ENCODE data around the gene RNF223. TPM values are rescaled to one million over a fixed set of nuclear protein-coding genes. Genes with fewer than 3 reads are reported as not detected.

RNF223 gene
- total RNA-seq, 1 donor from 2014 or later, result not detected

DNA sequence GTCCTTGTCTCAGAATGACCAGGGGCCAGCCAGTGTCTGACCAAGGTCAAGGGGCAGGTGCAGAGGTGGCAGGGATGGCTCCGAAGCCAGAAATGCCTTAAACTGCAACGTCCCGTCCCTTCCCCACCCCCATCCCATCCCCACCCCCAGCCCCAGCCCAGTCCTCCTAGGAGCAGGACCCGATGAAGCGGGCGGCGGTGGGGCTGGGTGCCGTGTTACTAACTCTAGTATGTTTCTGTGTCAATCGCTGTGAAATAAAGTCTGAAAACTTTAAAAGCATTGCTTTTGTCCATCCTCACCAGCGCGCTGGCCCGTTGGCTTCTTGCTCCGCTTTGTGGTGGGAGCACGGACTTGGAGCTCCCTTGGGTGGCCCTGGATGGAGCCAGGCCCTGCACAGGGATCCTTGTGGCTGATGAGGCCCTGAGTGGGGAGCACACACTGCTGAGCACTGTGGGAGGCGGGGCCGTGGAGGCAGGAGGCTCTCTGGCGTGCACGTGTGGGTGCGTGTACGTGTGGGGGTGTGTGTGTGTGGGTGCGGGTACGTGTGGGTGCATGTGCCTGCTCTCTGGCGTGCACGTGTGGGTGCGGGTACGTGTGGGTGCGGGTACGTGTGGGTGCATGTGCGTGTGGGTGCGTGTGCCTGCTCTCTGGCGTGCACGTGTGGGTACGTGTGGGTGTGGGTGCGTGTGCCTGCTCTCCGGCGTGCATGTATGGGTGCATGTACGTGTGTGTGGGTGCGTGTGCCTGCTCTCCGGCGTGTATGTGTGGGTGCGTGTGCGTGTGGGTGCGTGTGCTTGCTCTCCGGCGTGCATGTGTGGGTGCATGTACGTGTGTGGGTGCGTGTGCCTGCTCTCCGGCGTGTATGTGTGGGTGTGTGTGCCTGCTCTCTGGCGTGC lies 18.0 kb downstream of the RNF223 start:
- Mint-ChIP-seq H3K4me3 (peak overlapping the region; percentile 54), H3K27ac (ENCODE audit: unreplicated experiment) (peak overlapping the region; percentile 43), H3K36me3 (ENCODE audit: low read depth) (peaks cover 11% of the 10 kb centered on the region), H3K4me1 (peaks cover 36% of the 10 kb centered on the region), H3K27me3 (ENCODE audit: low read depth) (peaks cover 27% of the 10 kb centered on the region), H3K9me3 (peaks cover 3% of the 10 kb centered on the region)
- TF ChIP-seq CTCF (conservative IDR thresholded peaks at IDR 0.05), result no peak
- DNase-seq (ENCODE audit: low read depth, low spot score), result no peak

DNA sequence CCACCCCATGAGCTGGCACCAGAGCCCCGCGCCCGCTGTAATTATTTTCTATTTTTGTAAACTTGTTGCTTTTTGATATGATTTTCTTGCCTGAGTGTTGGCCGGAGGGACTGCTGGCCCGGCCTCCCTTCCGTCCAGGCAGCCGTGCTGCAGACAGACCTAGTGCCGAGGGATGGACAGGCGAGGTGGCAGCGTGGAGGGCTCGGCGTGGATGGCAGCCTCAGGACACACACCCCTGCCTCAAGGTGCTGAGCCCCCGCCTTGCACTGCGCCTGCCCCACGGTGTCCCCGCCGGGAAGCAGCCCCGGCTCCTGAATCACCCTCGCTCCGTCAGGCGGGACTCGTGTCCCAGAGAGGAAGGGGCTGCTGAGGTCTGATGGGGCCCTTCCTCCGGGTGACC lies 19.1 kb downstream of the RNF223 start:
- Mint-ChIP-seq H3K9me3 (peaks cover 3% of the 10 kb centered on the region), H3K4me3 (no peak overlapping the region), H3K4me1 (peaks cover 36% of the 10 kb centered on the region), H3K36me3 (ENCODE audit: low read depth) (peaks cover 11% of the 10 kb centered on the region), H3K27me3 (ENCODE audit: low read depth) (peaks cover 17% of the 10 kb centered on the region), H3K27ac (ENCODE audit: unreplicated experiment) (no peak overlapping the region)
- DNase-seq (ENCODE audit: low read depth, low spot score), result no peak
- TF ChIP-seq CTCF (conservative IDR thresholded peaks at IDR 0.05), result no peak

- DNase-seq (ENCODE audit: low read depth, low spot score), result no peak
- Mint-ChIP-seq H3K27me3 (ENCODE audit: low read depth) (peaks cover 15% of the 10 kb centered on the region), H3K36me3 (ENCODE audit: low read depth) (peaks cover 11% of the 10 kb centered on the region), H3K4me1 (peaks cover 36% of the 10 kb centered on the region), H3K9me3 (peaks cover 3% of the 10 kb centered on the region), H3K4me3 (no peak overlapping the region), H3K27ac (ENCODE audit: unreplicated experiment) (no peak overlapping the region)
- no peak for TF ChIP-seq CTCF (conservative IDR thresholded peaks at IDR 0.05)
These were observed 19.9 kb downstream of the RNF223 start for GRCh38 chr1:1054099-1054700.

- no peak overlapping the region for H3K4me3 Mint-ChIP-seq
- peaks cover 3% of the 10 kb centered on the region for H3K9me3 Mint-ChIP-seq
- H3K27me3 Mint-ChIP-seq (ENCODE audit: low read depth), result peaks cover 11% of the 10 kb centered on the region
- DNase-seq (ENCODE audit: low read depth, low spot score), result no peak
- TF ChIP-seq CTCF (conservative IDR thresholded peaks at IDR 0.05), result no peak
- peaks cover 11% of the 10 kb centered on the region for H3K36me3 Mint-ChIP-seq (ENCODE audit: low read depth)
- peaks cover 33% of the 10 kb centered on the region for H3K4me1 Mint-ChIP-seq
- no peak overlapping the region for H3K27ac Mint-ChIP-seq (ENCODE audit: unreplicated experiment)
These were observed 20.4 kb downstream of the RNF223 start for GRCh38 chr1:1053682-1054081.

DNA sequence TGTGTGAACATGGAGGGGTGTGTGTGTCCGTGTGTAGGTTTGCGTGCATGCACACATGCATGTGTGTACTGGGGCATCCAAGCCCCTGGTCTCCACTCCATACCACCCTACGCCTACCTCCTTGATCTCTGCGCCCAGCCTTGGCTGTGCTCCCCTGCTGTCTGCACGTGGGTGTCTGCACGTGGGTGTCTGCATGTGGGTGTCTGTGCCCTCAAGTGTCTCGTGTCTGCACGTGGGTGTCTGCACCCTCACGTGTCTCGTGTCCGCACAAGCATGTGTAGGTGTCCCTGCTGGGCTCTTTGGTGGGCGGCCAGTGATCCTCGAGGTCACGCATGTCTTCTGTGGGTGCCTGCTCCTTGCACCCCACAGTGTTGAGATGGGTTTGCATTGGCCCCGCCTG lies 21.1 kb downstream of the RNF223 start:
- H3K27me3 Mint-ChIP-seq (ENCODE audit: low read depth), result peaks cover 5% of the 10 kb centered on the region
- H3K27ac Mint-ChIP-seq (ENCODE audit: unreplicated experiment), result no peak overlapping the region
- H3K4me1 Mint-ChIP-seq, result peaks cover 26% of the 10 kb centered on the region
- no peak for TF ChIP-seq CTCF (conservative IDR thresholded peaks at IDR 0.05)
- peaks cover 3% of the 10 kb centered on the region for H3K9me3 Mint-ChIP-seq
- DNase-seq (ENCODE audit: low read depth, low spot score), result no peak
- no peak overlapping the region for H3K4me3 Mint-ChIP-seq
- peaks cover 11% of the 10 kb centered on the region for H3K36me3 Mint-ChIP-seq (ENCODE audit: low read depth)

Data from neural crest cell (in vitro differentiated cells).